Stimulated activated CD4-positive, alpha-beta T cell treated with anti-CD3 and anti-CD28 coated beads, TNF-alpha, amount 100 ng/mL, for 4 hours (primary cell): ENCODE measurements around the gene VPS52.

Source experiments
- DNase-seq, 3 experiments: peaks; one replicate each; pipeline ENCODE4 v3.0.0-alpha.2; 2020; ENCODE audit warnings: low read depth in 3 of 3

VPS52 gene, protein sequence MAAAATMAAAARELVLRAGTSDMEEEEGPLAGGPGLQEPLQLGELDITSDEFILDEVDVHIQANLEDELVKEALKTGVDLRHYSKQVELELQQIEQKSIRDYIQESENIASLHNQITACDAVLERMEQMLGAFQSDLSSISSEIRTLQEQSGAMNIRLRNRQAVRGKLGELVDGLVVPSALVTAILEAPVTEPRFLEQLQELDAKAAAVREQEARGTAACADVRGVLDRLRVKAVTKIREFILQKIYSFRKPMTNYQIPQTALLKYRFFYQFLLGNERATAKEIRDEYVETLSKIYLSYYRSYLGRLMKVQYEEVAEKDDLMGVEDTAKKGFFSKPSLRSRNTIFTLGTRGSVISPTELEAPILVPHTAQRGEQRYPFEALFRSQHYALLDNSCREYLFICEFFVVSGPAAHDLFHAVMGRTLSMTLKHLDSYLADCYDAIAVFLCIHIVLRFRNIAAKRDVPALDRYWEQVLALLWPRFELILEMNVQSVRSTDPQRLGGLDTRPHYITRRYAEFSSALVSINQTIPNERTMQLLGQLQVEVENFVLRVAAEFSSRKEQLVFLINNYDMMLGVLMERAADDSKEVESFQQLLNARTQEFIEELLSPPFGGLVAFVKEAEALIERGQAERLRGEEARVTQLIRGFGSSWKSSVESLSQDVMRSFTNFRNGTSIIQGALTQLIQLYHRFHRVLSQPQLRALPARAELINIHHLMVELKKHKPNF

DNA sequence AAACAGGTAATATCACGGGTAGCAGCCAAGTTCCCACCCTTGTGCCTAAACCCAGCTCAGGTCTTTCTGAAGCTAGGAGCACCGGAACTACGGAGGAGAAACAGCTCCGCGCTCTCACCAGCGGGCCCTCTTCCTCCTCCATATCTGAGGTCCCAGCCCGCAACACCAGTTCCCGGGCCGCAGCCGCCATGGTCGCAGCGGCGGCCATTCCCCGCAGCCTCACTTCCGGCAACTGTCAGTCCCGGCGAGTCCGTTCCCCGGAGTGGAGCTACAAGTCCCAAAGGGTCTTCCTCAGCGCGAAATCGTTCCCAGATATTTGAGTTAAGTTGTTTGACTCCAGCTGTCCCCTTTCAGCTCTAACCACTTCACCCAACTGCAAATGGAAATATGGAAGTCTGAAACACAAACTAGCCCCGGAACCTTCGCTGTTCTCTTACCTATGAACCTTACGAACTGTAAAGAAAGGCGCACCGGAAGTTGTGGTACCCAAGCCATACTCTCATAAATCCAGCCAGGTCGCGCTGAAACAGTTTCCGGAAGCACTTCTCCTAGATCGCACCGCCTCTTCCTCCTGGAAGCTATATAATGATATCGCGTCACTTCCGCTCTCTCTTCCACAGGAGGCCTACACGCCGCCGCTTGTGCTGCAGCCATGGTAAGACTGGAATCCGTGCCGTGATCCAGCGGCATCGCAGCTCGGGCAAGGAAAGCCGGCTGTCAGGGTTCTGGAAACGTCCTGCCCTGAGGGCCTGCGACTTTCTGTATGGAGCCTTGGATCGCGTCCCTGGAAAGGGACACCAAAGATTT lies at the start of gene VPS52, which contains the start of gene RPS18:
Gene VPS52 (minus strand): TSS at position 409 of the 807 bp plus-strand sequence. CDS start 201 bp downstream, at position 208.
Gene RPS18 (plus strand): TSS at position 608 of the 807 bp plus-strand sequence. CDS start 45 bp downstream, at position 653.
- peak; percentile 76 to 88 (median 82) for DNase-seq

DNA sequence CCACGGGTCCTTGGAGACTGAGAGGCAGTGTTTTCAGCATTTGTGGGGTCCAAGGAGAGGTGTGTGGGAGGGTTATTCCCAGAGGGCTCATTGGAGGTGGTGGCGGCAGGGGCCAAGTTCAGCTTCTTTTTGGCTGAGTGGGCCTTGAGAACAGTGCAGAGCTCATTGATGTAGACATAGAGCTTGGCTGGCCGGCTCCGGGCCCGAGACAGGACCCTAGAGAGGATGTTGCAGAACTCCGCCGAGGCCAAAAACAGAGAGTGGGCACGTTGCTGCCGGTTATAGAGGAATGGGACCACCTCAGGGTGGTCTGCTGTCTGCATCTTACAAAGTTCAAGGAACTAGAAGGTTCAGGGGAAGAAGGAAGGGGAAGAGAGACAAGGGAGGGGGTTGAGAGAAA lies 49.6 kb upstream of the VPS52 start:
- no peak for DNase-seq

DNA sequence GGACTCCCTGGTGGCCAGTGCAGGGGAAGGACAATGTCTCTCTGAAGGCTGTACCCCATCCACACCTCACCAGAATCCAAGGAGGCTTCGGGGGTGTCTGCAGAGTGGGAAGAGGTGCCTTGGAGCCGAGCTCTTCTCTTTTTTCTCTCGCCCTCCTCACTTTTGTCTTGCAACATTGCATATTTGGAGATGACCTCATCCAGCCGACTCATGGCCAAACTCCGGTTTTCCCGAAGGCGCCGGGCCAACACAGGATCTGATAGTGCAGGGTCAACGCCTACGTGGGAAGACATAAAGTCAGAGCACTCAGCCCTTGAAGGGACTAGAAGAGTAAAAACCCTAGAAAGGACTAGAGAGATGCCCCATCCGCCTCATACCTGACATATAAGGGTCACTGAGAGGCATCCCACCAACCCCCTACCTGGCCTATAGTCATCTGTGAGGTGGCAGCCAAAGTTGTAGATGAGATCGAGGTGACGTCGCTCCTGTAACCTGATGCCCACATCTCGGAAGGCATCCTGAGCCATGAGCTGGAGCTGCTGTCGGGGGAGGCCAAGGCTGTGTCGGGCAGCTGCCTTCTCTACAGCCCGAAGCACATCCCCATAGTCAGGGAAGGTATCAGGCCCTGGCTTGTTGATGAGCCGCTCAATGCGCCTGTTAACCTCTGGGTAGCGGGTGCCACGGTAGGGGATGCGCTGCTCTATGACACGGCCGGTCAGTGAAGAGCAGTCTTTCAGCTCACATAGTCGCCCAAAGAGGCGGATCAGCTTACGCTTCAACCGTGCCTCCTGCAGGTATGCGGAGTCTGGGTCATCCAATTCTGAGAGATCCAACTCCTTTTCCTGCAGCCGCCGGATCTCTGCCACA lies 48.9 kb upstream of the VPS52 start:
- DNase-seq = no peak

DNA sequence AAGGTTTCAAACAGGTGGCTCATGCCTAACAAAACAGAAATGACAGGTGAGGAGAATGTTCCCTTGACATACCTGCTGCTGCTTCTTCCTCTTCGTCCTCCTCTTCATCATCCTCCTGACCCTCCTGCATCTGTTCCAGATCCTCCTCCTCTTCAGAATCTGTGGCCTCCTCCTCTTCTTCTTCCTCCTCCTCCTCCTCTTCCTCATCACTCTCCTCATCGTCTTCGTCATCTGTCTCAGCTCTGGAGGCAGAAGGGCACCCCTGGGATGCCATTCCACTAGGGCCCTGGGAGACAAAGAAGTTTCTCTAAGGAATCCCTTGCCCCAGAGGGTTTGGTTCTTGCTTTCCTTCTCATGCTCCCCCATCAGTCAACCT lies 48.3 kb upstream of the VPS52 start:
- no peak for DNase-seq

DNA sequence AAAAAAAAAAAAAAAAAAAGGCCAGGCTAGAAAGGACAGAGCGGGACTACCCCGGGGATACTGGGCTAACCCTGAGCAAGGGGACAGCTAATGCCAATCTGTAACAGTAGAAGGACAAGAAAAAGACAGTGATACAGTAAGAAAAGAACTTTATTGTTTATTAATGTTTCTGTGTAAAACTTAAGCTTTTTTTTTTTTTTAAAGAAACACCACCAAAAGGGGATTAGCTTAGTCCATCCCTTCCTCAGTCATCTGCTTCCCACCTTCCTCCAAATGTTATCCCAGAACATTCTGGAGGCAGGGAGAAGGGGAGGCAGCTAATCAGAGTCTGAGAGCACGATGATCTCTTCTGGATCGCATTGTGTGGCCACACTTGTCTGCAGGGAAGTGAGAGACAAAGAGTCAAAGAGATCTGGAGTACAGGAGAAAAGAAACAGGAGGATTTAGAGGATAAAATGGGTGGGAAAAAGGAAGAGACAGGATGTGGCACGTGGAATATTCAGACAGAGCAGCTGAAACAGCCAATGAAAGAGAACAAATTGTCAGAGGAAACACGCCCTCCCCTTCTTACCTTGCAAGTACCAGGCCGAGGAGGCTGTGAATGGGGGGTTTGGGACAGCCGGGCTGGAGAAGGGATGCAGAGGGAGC lies 46.9 kb upstream of the VPS52 start:
- no peak for DNase-seq

DNA sequence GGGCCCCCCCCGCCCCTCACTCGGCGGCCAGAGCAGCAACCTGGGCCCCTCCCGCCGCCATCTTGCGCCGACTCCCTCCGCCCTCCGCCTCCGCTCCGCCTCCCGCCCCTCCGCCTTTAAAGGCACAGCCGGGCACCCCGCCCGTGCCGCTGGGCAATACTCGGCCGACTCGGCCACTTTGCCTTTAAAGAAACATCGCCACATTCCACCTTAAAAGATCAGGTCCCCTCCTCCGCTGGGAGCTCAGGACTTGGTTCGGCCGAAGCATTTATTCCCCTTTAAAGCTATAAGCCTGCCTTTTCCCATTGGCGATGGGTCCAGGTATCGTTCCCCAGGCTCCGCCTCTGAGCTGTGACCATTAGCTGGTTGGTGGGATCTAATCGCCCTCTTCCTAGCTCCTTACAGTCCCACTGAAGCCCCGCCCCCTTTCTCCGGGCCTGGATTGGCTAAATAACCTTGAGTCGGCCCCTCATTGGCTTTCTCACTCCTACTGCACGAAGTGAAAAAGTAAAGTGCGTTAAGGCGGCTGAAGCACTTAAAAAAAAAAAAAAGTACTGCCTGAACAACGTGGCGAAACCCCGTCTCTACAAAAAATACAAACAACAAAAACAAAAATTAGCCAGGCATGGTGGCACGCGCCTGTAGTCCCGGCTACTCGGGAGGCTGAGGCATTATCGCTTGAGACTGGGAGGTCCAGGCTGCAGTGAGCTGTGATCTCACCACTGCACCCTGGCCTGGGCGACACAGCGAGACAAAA lies 46.2 kb upstream of the VPS52 start, which contains the start of gene ZBTB22:
Gene ZBTB22 (minus strand): TSS at position 76 of the 757 bp plus-strand sequence. CDS start 828 bp downstream, outside the sequence.
- peak; percentile 88 to 93 (median 90) for DNase-seq

DNA sequence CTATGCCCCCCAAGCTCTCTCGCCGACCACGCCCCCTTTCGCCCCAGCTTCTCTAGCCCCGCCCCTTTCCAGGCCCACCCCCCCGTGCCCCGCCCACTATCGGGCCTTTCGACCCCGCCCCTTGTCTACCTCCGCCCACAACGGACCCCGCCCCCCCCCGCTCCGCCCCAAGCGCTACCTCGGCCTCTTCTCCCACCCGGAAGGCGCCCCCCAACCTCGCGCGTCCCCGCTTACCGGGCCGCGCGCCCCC lies 45.7 kb upstream of the VPS52 start:
- no peak for DNase-seq

DNA sequence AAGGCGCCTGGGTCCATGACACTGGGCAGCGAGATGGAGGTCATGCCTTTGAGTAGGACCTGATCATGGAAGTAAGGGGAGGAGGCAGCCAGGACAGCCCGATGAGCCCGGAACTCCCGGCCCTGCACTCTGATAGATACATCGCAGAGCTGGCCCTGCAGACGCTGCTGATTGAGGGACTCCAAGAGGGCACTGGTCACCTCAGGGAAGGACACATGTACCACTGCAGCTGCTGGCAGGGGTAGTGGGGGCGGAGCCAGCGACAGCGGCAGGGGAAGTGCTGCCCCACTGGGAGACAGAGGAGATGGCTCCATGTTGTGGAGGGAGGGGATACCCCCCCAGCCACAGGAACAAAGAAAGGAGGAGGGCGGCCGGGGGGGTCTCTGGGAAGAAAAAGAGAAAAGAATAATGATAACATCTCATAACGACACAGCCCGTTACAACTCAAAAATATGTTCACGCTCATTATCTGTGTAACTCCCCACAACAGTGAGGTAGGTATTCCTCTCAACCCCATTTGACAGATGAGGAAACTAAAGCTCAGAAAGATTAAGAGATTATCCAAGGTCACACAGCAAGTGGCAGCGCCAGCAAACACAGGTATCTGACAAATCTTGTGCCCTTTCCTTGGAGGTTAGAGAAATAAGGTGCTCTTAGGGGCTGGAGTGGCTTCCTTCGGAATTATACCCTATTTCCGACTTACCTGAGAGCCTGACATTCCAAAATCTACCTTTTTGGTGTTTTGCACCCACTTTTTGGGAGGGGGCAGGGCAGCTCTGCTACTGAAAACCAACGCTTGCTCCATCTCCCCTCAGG lies 45.1 kb upstream of the VPS52 start:
- no peak for DNase-seq

DNA sequence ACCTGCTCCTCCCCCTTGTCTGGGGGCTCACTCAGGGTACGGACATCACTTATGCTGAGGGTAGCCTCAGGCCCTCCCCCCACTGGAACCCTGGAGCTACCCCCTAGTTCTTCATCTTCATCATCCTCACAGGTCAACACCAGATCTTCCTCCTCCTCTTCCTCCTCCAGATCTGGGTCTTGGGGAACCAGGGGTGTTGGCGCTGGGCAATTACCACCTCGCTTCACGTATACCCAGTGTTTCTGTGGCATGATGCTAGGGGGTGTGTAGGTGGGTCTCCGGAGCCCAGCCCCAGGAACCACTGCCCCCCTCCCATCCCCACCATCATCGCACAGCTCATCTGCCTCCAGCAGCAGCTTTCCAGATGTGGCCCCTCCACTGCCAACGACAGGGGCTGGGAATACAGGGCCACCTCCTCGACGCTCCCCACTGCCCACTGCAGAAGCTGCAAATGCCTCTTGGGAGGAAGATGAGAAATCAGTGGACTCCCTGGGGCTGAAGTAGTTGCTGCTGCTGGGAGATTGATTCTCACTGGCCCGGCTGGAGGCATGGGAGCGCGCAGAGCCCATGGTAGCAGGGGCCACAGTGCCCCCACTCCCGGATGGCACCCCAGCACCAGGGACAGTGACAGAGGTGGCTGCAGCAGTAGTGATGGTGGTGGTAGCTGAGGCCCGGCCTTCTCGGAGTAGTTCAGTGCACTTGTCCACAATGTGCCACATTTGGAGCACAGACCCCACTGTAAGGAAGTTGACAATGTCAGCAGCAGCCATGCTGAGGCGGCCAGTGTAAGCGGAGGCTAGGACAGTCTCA lies 44.3 kb upstream of the VPS52 start:
- DNase-seq = no peak

DNA sequence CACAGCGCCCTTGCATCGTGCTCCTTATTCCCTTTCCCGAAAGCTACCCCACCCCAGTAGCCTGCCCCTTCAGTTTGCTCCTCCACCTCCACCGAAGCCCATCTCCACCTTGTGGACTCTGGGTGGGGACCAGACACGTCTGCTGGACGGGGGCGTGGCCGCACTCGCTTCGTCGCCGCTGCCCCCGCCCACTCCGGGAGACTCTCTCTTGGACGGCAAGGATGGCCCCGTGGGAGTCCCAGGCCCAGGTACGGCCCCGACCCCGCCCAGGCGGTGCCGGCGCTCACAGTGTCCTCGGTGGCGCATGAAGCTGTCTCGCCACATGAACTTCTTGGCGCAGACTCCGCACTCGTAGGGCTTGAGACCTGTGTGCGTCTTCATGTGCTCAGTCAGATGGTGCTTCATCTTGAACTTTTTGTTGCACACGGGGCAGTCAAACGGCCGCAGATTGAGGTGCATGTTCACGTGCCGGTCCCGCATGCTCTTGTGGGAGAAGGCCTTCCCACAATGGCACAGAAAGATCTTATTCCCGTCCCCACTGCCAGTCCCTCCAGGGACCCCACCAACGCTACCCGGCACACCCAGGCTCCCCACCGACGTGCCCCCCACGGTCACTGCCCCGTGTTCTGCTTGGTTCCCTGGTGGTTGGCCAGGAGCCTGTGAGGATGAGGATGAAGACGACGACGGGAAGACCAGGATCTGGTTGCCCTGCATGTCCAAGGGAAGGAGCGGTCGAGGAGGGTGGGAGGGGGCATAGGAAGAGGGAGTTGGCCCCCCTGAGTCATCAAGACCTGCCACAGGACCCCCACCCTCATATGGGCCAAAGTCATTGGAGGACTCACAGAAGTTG lies 43.5 kb upstream of the VPS52 start:
- no peak for DNase-seq

DNA sequence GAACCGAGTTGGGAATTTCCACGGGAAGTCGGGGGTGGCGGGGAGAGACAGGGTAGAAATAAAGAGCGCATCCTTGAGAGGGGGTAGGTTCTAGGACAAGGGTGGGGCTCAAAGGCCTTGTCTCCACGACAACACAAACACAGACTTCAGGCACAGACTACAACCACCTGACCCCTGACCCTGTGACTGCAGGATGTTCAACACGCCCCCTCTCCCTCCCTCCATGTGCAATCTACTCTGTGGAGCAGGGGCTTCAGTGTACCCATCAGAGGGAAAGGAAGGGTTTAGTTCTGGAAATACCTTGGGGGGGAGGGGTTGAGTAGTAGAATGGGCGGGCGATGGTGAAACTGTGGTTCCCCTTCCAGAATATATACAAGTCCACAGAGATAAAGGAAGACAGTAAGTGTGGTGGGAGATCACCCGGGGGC lies 42.9 kb upstream of the VPS52 start:
- DNase-seq = peak in 2 of 3 experiments; percentile 47 to 55

DNA sequence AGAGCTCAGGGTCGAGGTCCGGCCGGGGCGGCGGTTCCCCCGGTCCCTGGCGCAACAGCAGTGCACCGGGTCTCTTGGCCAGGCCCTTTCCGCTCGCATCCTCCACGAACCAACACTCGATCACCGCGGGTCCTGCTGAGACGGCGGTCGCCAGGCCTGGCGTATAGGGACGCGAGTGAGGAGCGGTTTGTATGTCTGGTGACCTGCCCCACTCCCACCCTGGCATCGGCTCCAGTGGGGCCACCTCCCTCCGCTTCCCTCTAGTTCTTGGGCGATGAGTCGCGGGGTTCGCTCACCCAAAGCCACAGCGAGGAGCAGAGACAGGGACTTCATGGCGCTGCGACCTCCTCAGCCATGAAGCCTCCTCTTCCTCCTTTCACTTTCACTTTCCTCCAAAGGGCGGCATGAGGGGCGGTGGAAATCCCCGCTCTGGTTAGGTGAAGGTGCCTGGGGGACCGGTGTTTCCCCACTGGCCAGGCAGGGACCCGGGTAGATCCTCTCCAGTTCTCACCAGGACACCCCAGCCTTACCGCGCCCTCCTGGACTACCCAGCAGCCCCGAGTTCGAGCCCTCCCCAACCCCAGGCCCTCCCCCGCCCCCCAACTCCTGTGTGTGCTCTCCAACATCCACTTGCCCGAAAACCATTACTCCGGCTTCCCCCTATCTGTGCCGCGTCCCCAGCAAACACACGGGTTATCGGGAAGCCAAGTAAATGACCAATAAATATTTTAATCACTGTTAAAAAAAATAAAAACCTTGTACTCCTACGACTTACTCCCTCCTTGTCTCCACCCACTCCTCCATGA lies 42.2 kb upstream of the VPS52 start, which contains the start of gene TAPBP:
Gene TAPBP (minus strand): TSS at position 370 of the 806 bp plus-strand sequence. CDS start 37 bp downstream, at position 333.
- peak; percentile 69 to 81 (median 76) for DNase-seq

DNA sequence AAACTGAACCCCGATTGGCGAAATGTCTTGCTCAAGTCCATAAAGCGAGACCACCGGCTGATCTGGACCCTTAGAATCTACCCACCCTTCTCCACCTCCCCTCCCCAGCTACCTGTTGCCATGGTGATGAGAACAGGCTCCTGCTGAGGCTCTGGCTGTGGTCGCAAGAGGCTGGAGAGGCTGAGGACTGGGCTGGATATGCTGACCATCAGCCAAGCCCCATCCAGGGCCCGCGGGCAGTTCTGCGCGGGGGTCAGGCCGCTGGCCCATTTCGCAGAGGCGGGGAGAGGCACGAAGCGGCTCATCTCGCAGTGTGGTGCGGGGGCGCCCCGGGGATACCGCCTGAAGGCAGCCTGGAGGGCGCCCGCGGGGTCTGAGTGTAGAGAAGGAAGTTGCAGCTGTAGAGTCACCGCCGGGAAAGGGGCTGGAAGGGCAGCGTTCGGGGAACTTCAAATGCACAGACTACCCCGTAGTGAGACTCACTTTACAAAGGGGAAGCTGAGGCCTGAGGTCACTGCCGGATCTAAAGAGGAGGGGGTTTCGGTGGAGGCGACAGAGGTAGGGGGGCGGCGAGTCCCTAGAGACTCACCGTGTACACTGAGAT lies 41.5 kb upstream of the VPS52 start:
- peak in 1 of 3 experiments; percentile 31 for DNase-seq

DNA sequence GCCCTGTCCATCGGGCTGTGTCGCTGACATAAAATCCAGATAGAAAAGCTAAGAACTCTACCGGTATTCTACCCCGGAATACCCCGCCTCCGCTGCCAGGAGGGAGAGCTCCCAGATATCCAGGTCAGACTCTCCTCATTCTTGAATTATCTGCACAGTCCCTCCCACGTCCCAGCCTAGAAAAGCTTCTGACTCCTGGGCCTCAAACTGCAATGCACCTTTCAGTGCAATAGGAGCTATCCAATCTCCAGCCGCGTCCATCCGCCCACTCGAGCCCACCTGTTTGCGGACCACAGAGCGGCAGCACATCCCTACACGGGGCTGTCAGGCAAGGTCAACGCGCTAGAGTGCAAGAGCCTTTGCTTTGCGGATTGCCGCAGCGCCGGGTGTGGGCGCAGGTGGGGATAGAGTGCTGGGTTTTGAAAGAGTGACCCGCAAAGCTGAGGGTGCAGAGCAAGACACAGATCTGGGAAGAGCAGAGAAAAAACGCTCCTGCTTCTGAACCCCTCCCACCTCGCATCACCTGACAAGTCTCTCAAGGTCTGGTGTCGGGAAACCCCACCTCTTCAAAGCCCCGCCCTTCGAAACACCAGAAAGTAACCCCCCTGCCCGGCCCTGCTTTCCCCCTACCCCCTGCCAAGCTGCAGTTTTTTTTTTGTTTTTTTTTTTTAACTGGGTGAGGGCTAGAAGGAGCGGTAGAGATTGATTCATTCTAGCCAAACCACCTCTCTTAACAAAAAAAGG lies 40.9 kb upstream of the VPS52 start:
- DNase-seq = peak; percentile 56 to 74 (median 66)

DNA sequence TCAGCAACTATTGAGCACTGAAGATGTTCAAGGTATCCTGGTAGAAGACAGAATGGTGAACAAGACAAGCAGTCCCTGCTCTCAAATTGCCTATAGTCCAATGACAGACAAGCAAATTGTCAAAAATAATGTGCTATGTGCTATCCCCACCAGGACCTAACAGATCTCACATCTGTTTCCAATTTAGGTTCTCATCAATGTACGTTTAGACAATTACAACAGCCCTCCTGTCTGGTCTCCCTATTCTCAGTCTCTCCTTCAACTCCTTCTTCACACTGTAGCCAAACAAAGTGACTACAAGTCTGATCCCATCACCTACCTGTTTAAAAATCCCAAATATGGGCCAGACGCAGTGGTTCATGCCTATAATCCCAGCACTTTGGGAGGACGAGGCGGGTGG lies 34.7 kb upstream of the VPS52 start:
- no peak for DNase-seq
